MM.1S (cell line): ENCODE data around the gene MTFR1L.

Source experiments
- EZH2phosphoT487 ChIP-seq: fragments of 300-600 bp; sonication (generic); IDR thresholded peaks from 2 replicates; pipeline ENCODE4 v1.6.1; 2018; ENCODE audit warnings: antibody characterized with exemption, low read length
- TF ChIP-seq, protein P1 (sequence below): fragments of 300-600 bp; sonication (generic); IDR thresholded peaks from 2 replicates; pipeline ENCODE4 v1.5.1; 2016; ENCODE audit warnings: antibody characterized with exemption, low read length, mixed read lengths

DNA sequence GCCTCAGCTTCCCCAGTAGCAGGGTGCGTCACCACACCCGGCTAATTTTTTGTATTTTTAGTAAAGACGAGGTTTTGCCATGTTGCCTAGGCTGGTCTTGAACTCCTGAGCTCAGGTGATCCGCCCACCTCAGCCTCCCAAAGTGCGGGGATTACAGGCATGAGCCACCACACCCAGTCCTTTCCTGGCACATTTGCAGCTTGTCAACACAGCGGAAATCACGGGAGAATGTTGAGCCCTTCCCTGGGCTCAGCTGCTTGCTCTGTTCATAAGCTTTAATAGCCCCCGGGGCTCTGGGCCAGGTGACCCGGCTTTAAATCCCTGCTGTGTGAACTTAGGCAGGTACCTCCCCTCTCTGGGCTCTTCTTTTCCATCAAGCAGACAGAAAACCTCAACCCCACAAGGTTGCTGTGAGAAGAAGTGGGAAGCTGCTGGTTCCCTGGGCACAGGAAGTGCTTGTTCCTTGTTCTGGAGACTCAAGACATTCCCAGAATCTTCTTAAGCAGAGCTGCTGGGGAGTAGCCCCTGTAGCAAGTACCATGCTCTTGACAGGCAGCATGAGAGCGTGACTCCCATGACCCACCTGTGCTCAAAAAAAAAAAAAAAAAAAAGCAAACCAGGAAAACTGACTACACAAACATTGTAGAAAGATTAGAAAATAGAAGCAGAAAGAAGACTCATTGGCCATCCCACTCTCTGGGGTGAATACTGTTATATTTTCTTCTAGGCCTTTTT is 34.3 kb upstream of the MTFR1L start:
- TF ChIP-seq, protein P1, sequence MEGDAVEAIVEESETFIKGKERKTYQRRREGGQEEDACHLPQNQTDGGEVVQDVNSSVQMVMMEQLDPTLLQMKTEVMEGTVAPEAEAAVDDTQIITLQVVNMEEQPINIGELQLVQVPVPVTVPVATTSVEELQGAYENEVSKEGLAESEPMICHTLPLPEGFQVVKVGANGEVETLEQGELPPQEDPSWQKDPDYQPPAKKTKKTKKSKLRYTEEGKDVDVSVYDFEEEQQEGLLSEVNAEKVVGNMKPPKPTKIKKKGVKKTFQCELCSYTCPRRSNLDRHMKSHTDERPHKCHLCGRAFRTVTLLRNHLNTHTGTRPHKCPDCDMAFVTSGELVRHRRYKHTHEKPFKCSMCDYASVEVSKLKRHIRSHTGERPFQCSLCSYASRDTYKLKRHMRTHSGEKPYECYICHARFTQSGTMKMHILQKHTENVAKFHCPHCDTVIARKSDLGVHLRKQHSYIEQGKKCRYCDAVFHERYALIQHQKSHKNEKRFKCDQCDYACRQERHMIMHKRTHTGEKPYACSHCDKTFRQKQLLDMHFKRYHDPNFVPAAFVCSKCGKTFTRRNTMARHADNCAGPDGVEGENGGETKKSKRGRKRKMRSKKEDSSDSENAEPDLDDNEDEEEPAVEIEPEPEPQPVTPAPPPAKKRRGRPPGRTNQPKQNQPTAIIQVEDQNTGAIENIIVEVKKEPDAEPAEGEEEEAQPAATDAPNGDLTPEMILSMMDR = no peak
- TF ChIP-seq EZH2phosphoT487 = no peak
